ENCODE measurements around the gene EFNA5. TPM values are rescaled to one million over a fixed set of nuclear protein-coding genes. Genes with fewer than 3 reads are reported as not detected.

EFNA5 gene
- total RNA-seq, 1 experiment from 2014 or later = 1.5 TPM

- DNase-seq = no peak
- no peaks in the 10 kb centered on the region for H3K36me3 ChIP-seq (ENCODE audit: control insufficient read depth, insufficient read depth, low read length)
- H3K27ac Mint-ChIP-seq (ENCODE audit: unreplicated experiment) = no peak overlapping the region
- POLR2A ChIA-PET = no interaction called here
- H3K9me3 Mint-ChIP-seq (ENCODE audit: unreplicated experiment) = no peaks in the 10 kb centered on the region
- no peaks in the 10 kb centered on the region for H3K9me3 ChIP-seq
- no TSS peak for BruUV-seq (replicated peaks)
- TF ChIP-seq CTCF (IDR thresholded peaks at IDR 0.05; ENCODE audit: insufficient read depth in 1 of 2, low read depth in 1 of 2, low read length in 1 of 2, severe bottlenecking in 1 of 2, unreplicated experiment in 1 of 2) = no peak
- H3K4me3 ChIP-seq (ENCODE audit: low read depth, low read length) = no peak overlapping the region
- H3K36me3 Mint-ChIP-seq (ENCODE audit: insufficient read depth, unreplicated experiment) = no peaks in the 10 kb centered on the region
- no peaks in the 10 kb centered on the region for H3K4me1 Mint-ChIP-seq (ENCODE audit: low read depth, unreplicated experiment)
- H3K4me3 Mint-ChIP-seq (ENCODE audit: unreplicated experiment) = no peak overlapping the region
- H3K27me3 ChIP-seq (replicated peaks; ENCODE audit: control insufficient read depth, insufficient read depth, low read length) = no peaks in the 10 kb centered on the region
- peaks cover 3% of the 10 kb centered on the region; the same call in 1 of the 2 replicates for H3K4me1 ChIP-seq
- peaks cover 6% of the 10 kb centered on the region for H3K27me3 Mint-ChIP-seq (ENCODE audit: insufficient read depth, unreplicated experiment)
- CTCF ChIA-PET = no interaction called here
- intact Hi-C loops (cut with micrococcal nuclease; ENCODE audit: unreplicated experiment) = no loop called here
Observed at GRCh38 chr5:107337281-107337680, 333.5 kb downstream of the EFNA5 start.

GRCh38 chr5:107331882-107332281 lies 338.9 kb downstream of the EFNA5 start:
- no peak for TF ChIP-seq CTCF (IDR thresholded peaks at IDR 0.05; ENCODE audit: insufficient read depth in 1 of 2, low read depth in 1 of 2, low read length in 1 of 2, severe bottlenecking in 1 of 2, unreplicated experiment in 1 of 2)
- no peaks in the 10 kb centered on the region for H3K4me1 ChIP-seq
- CTCF ChIA-PET = no interaction called here

GRCh38 chr5:107331312-107331711 lies 339.4 kb downstream of the EFNA5 start:
- DNase-seq = no peak
- Mint-ChIP-seq H3K4me1 (ENCODE audit: low read depth, unreplicated experiment) (no peaks in the 10 kb centered on the region), H3K27me3 (ENCODE audit: insufficient read depth, unreplicated experiment) (peaks cover 15% of the 10 kb centered on the region), H3K36me3 (ENCODE audit: insufficient read depth, unreplicated experiment) (no peaks in the 10 kb centered on the region), H3K9me3 (ENCODE audit: unreplicated experiment) (no peaks in the 10 kb centered on the region), H3K4me3 (ENCODE audit: unreplicated experiment) (no peak overlapping the region), H3K27ac (ENCODE audit: unreplicated experiment) (no peak overlapping the region)
- H3K27me3 ChIP-seq (replicated peaks; ENCODE audit: control insufficient read depth, insufficient read depth, low read length) = no peaks in the 10 kb centered on the region
- H3K9me3 ChIP-seq = no peaks in the 10 kb centered on the region
- H3K36me3 ChIP-seq (ENCODE audit: control insufficient read depth, insufficient read depth, low read length) = no peaks in the 10 kb centered on the region
- CTCF ChIA-PET = no interaction called here
- no peak for TF ChIP-seq CTCF (IDR thresholded peaks at IDR 0.05; ENCODE audit: insufficient read depth in 1 of 2, low read depth in 1 of 2, low read length in 1 of 2, severe bottlenecking in 1 of 2, unreplicated experiment in 1 of 2)
- H3K4me3 ChIP-seq (ENCODE audit: low read depth, low read length) = no peak overlapping the region
- POLR2A ChIA-PET = no interaction called here
- intact Hi-C loops (cut with micrococcal nuclease; ENCODE audit: unreplicated experiment) = no loop called here
- no peaks in the 10 kb centered on the region for H3K4me1 ChIP-seq
- no TSS peak for BruUV-seq (replicated peaks)

More at GRCh38 chr5:107331882-107332281, 338.9 kb downstream of the EFNA5 start:
- no peaks in the 10 kb centered on the region for H3K9me3 Mint-ChIP-seq (ENCODE audit: unreplicated experiment)
- H3K4me3 Mint-ChIP-seq (ENCODE audit: unreplicated experiment) = no peak overlapping the region
- Histone ChIP-seq H3K4me3 (ENCODE audit: low read depth, low read length) (no peak overlapping the region), H3K9me3 (no peaks in the 10 kb centered on the region), H3K36me3 (ENCODE audit: control insufficient read depth, insufficient read depth, low read length) (no peaks in the 10 kb centered on the region), H3K27me3 (replicated peaks; ENCODE audit: control insufficient read depth, insufficient read depth, low read length) (no peaks in the 10 kb centered on the region)
- BruUV-seq (replicated peaks) = no TSS peak
- H3K27me3 Mint-ChIP-seq (ENCODE audit: insufficient read depth, unreplicated experiment) = peaks cover 15% of the 10 kb centered on the region
- intact Hi-C loops (cut with micrococcal nuclease; ENCODE audit: unreplicated experiment) = no loop called here
- POLR2A ChIA-PET = no interaction called here
- no peaks in the 10 kb centered on the region for H3K36me3 Mint-ChIP-seq (ENCODE audit: insufficient read depth, unreplicated experiment)
- no peak overlapping the region for H3K27ac Mint-ChIP-seq (ENCODE audit: unreplicated experiment)
- H3K4me1 Mint-ChIP-seq (ENCODE audit: low read depth, unreplicated experiment) = no peaks in the 10 kb centered on the region
- DNase-seq = no peak
